Sigmoid colon (tissue), 7 donors: ENCODE measurements around the gene NT5DC1. TPM values are rescaled to one million over a fixed set of nuclear protein-coding genes. Genes with fewer than 3 reads are reported as not detected.

Source experiments
- DNase-seq: peaks from one replicate; pipeline ENCODE4 v3.0.0-alpha.2; 2019
- H3K27ac ChIP-seq, 4 donors: fragments of 200-600 bp; sonication (generic); one replicate each; pipeline ENCODE4 v1.5.1; 2016 to 2019; ENCODE audit warnings: mild to moderate bottlenecking in 1 of 4
- H3K27me3 ChIP-seq, 3 donors: fragments of 200-600 bp; sonication (generic); one replicate each; pipeline ENCODE4 v1.5.1; 2019; ENCODE audit warnings: mild to moderate bottlenecking in 1 of 3
- H3K36me3 ChIP-seq, 4 donors: fragments of 200-600 bp; sonication (generic); one replicate each; pipeline ENCODE4 v1.5.1; 2016 to 2019
- H3K4me1 ChIP-seq, 4 donors: fragments of 200-600 bp; sonication (generic); one replicate each; pipeline ENCODE4 v1.5.1; 2017 to 2019
- H3K4me3 ChIP-seq, 4 donors: fragments of 200-600 bp; sonication (generic); one replicate each; pipeline ENCODE4 v1.5.1; 2017 to 2019; ENCODE audit warnings: mild to moderate bottlenecking in 2 of 4, moderate library complexity in 1 of 4
- H3K9me3 ChIP-seq, 4 donors: fragments of 200-600 bp in 3 of 4; sonication (generic) in 3 of 4; one replicate each; pipeline versions ENCODE4 v1.5.1 to v1.6.1; 2013 to 2019
- CTCF ChIP-seq, 4 experiments: fragments of 450-650 bp in 3 of 4; fragments of 200-600 bp in 1 of 4; IDR thresholded peaks; one replicate each; pipeline ENCODE4 v1.5.1; 2016 to 2019; ENCODE audit warnings: antibody characterized with exemption in 4 of 4, mild to moderate bottlenecking in 3 of 4, moderate library complexity in 2 of 4
- EP300 ChIP-seq, 4 donors: sonication (generic); formaldehyde crosslinking; IDR thresholded peaks; one replicate each; pipeline ENCODE4 v1.6.1; 2017; ENCODE audit warnings: antibody characterized with exemption in 4 of 4
- POLR2A ChIP-seq, 2 donors: fragments of 450-650 bp; IDR thresholded peaks; one replicate each; pipeline ENCODE4 v1.6.1; 2016; ENCODE audit warnings: antibody characterized with exemption in 2 of 2, mild to moderate bottlenecking in 2 of 2, moderate library complexity in 2 of 2
- POLR2AphosphoS5 ChIP-seq, 4 donors: sonication (generic); formaldehyde crosslinking; IDR thresholded peaks; one replicate each; pipeline ENCODE4 v1.6.1; 2017; ENCODE audit warnings: antibody characterized with exemption in 4 of 4
- WGBS, 2 donors: extraction: QIAGEN DNeasy Blood & Tissue Kit; methylation state at CpG; one replicate each; pipeline ENCODE4 v1.1.7; 2013; 5-methylcytosine and 5-hydroxymethylcytosine counted together
- intact Hi-C: fragments of 100-400 bp; cut with DNase I; formaldehyde crosslinking; loops from one replicate; pipeline ENCODE4 v1.15.1; 2023
- polyA plus RNA-seq, 3 donors: library from polyadenylated mRNA; stranded (reverse); fragments of 200-250 nt; gene quantifications; one replicate each; pipeline ENCODE4 v1.2.3, GENCODE V29; 2013
- total RNA-seq, 4 donors: library from RNA; depleted of rRNA; stranded (reverse); fragments of >200 nt; gene quantifications; one replicate each; pipeline ENCODE4 v1.1.0, GENCODE V29; 2016
- donor health status: healthy with polysubstance abuse.
- donor health status: Bipolar disorder and iron deficiency.
- donor health status: healthy.

The NT5DC1 gene
- total and polyA plus RNA-seq, 7 donors, result 8.2 to 21.7 (median 9.9) TPM

GRCh38 chr6:116287689-116288282 lies 187.1 kb downstream of the NT5DC1 start:
- H3K4me1 ChIP-seq, result no peaks in the 10 kb centered on the region

DNA sequence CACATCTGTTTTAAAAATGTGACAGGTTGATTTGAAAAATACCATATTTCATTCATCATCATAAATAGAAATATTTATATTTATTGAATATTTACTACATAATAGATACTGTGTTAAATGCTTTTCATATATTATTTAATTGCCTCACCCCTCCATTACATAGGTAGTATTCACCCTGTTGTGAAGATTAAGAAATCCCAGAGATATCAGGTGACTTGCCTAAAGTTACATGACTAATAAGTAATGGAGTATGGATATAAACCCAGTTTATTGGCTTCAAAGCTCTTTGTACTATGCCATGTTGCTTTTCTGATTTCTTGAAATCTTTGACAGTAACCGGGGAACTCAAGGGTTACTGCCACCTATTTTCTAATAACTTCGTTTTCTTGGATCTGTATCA lies 189.2 kb downstream of the NT5DC1 start:
- Histone ChIP-seq H3K27ac (no peak overlapping the region), H3K27me3 (no peaks in the 10 kb centered on the region), H3K4me1 (no peaks in the 10 kb centered on the region), H3K9me3 (no peaks in the 10 kb centered on the region), H3K36me3 (no peaks in the 10 kb centered on the region), H3K4me3 (no peak overlapping the region)
- intact Hi-C loops, result loop anchor here (5.0 kb wide), 1 partner anchor 242 kb away; no protein-coding TSS in a partner anchor
- TF ChIP-seq POLR2A (IDR thresholded peaks at IDR 0.05) (no peak), POLR2AphosphoS5 (IDR thresholded peaks at IDR 0.05) (no peak), EP300 (IDR thresholded peaks at IDR 0.05) (no peak), CTCF (IDR thresholded peaks at IDR 0.05) (no peak)
- WGBS, 2 donors, result 93% methylated on average over 2 of the region's 2 CpGs
- no peak for DNase-seq

More at GRCh38 chr6:116287689-116288282, 187.1 kb downstream of the NT5DC1 start:
- Histone ChIP-seq H3K4me3 (no peak overlapping the region), H3K27me3 (no peaks in the 10 kb centered on the region), H3K36me3 (no peaks in the 10 kb centered on the region), H3K9me3 (no peaks in the 10 kb centered on the region), H3K27ac (no peak overlapping the region)
- TF ChIP-seq CTCF (IDR thresholded peaks at IDR 0.05) (peak in 3 of 4 experiments; percentile 62 to 89 (median 71)), POLR2A (IDR thresholded peaks at IDR 0.05) (no peak)
- WGBS, 2 donors, result 91 to 94% methylated on average over 2 of the region's 2 CpGs
- no peak for DNase-seq
- intact Hi-C loops, result loop anchor here (5.0 kb wide), 1 partner anchor 245 kb away; no protein-coding TSS in a partner anchor

DNA sequence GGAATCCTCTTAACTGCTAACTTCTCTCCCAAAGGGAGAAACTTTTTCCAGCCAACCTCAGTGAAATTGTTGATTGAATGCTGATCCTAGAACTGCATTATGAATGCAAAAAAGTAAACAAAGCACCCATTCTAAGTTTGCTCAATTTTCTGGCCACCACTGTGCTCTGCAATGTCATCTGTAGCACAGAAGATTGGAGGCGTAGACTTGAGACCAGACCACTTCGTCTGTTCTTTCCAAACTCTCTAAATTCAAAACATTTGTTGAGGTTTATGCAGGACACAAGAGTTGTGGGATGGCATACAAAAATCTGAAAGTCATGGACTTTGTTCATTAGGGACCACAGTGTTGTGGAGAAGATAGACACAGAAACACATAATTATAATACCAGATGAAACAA lies 190.1 kb downstream of the NT5DC1 start:
- no peak for TF ChIP-seq POLR2AphosphoS5 (IDR thresholded peaks at IDR 0.05)
- TF ChIP-seq CTCF (IDR thresholded peaks at IDR 0.05), result no peak
- no peak for TF ChIP-seq POLR2A (IDR thresholded peaks at IDR 0.05)
- no peak for TF ChIP-seq EP300 (IDR thresholded peaks at IDR 0.05)
- DNase-seq, result no peak
- H3K4me3 ChIP-seq, result no peak overlapping the region
- no peaks in the 10 kb centered on the region for H3K36me3 ChIP-seq
- intact Hi-C loops, result no loop called here
- H3K27ac ChIP-seq, result no peak overlapping the region
- 91 to 93% methylated on average over 2 of the region's 2 CpGs for WGBS, 2 donors
- H3K9me3 ChIP-seq, result no peaks in the 10 kb centered on the region
- H3K4me1 ChIP-seq, result no peaks in the 10 kb centered on the region
- no peaks in the 10 kb centered on the region for H3K27me3 ChIP-seq

DNA sequence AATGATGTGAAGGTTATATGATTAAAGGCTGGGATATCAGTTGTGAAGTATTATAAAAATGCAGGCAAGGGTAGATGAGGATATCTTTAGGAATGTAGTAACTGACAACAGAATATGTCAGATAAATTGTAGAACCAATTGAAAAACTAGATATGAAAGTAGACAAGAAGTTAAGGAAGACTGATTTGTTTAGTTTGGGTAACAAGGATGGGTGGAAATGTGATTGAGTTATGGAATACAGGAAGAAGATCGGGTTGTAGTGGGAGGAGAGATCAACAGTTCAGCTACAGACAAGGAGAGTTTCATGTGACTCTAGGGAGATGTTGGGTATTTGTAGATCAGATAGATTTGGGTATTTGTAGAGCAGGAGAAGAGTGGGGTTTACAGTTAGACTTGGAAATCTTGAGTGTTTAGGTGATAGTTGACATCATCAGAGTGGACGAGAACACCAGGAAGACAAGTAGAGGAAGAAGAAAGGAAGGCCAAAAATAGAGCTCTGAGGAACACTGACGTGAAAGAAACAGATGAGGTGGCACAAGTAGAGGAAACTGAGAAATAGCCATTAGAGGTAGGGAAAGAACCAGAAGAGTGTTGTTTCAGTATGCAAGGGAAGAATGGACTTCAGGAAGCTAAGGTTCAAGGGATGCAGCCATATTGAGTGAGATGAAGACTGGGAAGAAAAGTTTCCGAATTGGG lies 191.2 kb downstream of the NT5DC1 start:
- intact Hi-C loops, result no loop called here
- no peak overlapping the region for H3K4me3 ChIP-seq
- WGBS, 2 donors, result 74 to 93% methylated on average over 4 of the region's 4 CpGs
- no peak for DNase-seq
- TF ChIP-seq CTCF (IDR thresholded peaks at IDR 0.05), result no peak
- no peak for TF ChIP-seq EP300 (IDR thresholded peaks at IDR 0.05)
- TF ChIP-seq POLR2A (IDR thresholded peaks at IDR 0.05), result no peak
- TF ChIP-seq POLR2AphosphoS5 (IDR thresholded peaks at IDR 0.05), result no peak
- no peaks in the 10 kb centered on the region for H3K27me3 ChIP-seq
- no peak overlapping the region for H3K27ac ChIP-seq
- H3K9me3 ChIP-seq, result no peaks in the 10 kb centered on the region
- no peaks in the 10 kb centered on the region for H3K4me1 ChIP-seq
- H3K36me3 ChIP-seq, result no peaks in the 10 kb centered on the region
